HUES6 (cell line): ENCODE measurements around the gene ASPN.
"Not testable (repeated sequence)": the region's sequence is repeated elsewhere in the genome, so short reads cannot be mapped to it uniquely, and the experiment has no call there.

Experiments used
- H3K27ac ChIP-seq: 2 replicates; pipeline ENCODE4 v1.7.0; 2013; ENCODE audit warnings: low read depth, mild to moderate bottlenecking, low read length, inconsistent platforms
- H3K27me3 ChIP-seq: 2 replicates; pipeline ENCODE4 v1.6.1; 2013; ENCODE audit warnings: low read length; ENCODE audit not compliant: control insufficient read depth, insufficient read depth
- H3K36me3 ChIP-seq: 2 replicates; pipeline ENCODE4 v1.6.1; 2013; ENCODE audit warnings: low read length; ENCODE audit not compliant: control insufficient read depth, insufficient read depth
- H3K4me1 ChIP-seq: 2 replicates; pipeline ENCODE4 v1.6.1; 2013; ENCODE audit warnings: low read length; ENCODE audit not compliant: control insufficient read depth, insufficient read depth
- H3K4me3 ChIP-seq: 2 replicates; pipeline ENCODE4 v1.5.1; 2013; ENCODE audit warnings: low read depth, low read length
- H3K9ac ChIP-seq: one replicate; pipeline ENCODE4 v1.6.1; 2013; ENCODE audit warnings: mild to moderate bottlenecking, low read length
- H3K9me3 ChIP-seq: 2 replicates; pipeline ENCODE4 v1.6.1; 2013; ENCODE audit warnings: low read depth, low read length; ENCODE audit not compliant: control insufficient read depth, insufficient read depth

The ASPN gene

DNA sequence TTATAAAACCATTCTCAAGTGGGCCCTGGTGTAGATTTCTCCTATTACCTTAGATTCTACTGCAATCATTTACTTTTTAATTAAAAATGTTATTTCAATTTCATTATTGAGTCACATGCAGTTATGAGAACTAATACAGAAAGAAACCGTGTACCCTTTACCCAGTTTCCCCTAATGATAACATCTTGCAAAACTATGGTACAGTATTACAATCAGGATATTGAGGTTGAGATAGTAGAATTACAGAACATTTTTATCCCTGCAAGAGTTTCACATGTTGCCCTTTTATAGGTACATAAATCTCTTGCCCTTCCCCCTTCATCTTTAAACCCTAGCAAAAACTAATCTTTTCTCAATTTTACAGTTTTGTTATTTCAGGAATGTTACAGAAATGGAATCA lies 47.0 kb downstream of the ASPN start:
- no peak overlapping the region for H3K9ac ChIP-seq
- H3K27me3 ChIP-seq: no peaks in the 10 kb centered on the region
- H3K36me3 ChIP-seq: no peaks in the 10 kb centered on the region
- H3K4me3 ChIP-seq: no peak overlapping the region
- no peak overlapping the region for H3K27ac ChIP-seq
- H3K9me3 ChIP-seq: no peaks in the 10 kb centered on the region
- H3K4me1 ChIP-seq: no peaks in the 10 kb centered on the region

DNA sequence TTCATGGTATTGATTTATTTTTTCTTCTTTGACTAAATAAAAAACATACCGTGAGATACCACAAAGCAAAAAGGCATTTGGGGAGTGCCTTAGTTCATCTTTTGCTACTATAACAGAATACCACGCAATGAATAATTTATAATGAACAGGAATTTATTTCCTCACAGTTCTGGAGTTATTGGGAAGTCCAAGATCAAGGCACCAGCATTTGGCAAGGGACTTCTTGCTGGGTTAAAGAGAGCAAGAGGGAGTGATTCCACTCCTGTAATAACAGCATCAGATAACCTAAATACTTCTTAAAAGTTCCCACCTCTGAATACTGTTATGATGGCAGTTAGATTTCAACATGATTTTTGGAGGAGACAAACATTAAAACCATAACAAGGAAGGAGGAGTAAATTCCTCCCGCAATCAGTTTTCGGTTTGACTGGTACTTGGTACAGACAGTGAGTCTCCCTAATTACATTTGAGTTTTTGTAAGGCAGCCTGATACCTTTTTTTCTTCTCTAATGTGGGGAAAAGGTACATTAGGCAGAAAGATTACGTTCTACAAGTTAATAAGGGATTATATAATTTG lies 49.2 kb downstream of the ASPN start:
- no peak overlapping the region for H3K4me3 ChIP-seq
- no peak overlapping the region for H3K9ac ChIP-seq
- no peak overlapping the region for H3K27ac ChIP-seq
- H3K36me3 ChIP-seq: no peaks in the 10 kb centered on the region
- H3K9me3 ChIP-seq: no peaks in the 10 kb centered on the region
- no peaks in the 10 kb centered on the region for H3K4me1 ChIP-seq
- H3K27me3 ChIP-seq: no peaks in the 10 kb centered on the region

DNA sequence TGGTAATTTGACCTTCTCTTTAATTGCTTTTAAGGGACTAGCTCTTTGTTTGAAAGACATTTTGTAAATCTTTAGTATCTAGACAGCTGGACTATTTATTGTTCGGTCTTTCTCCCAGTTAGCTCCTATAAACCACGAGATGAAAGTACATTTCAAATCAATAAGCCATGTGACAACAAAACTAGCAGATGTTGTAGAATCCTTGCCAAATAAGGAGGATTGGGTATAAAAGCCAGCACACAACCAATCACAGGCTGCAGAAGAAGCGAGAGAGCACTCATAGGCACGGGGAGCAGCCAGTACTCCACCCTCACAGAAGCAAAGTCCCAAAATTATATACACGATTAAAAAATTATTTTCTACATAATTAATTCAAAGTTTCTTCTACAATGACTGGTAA lies 50.0 kb downstream of the ASPN start:
- no peak overlapping the region for H3K4me3 ChIP-seq
- H3K27ac ChIP-seq: no peak overlapping the region
- H3K9me3 ChIP-seq: no peaks in the 10 kb centered on the region
- no peaks in the 10 kb centered on the region for H3K4me1 ChIP-seq
- no peaks in the 10 kb centered on the region for H3K27me3 ChIP-seq
- H3K9ac ChIP-seq: no peak overlapping the region
- no peaks in the 10 kb centered on the region for H3K36me3 ChIP-seq

DNA sequence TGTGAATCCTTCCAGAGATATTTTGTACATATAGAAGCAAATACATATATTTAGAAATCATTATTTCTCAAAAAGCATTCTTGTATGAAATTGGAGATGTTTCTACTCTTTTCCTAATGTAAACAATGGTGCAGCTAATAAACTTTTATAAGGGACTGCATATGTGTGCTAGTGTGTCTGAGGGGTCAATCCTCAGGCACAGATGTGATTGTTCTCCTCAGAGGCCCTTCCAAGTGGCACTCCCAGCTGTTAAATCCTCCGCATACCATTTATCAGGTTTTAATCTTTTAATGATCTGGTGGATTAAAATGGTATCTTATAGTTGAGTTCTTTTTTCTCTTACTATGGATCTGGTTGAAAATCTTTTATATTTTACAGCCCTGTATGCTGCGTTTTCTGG lies 52.5 kb downstream of the ASPN start:
- H3K36me3 ChIP-seq: no peaks in the 10 kb centered on the region
- no peaks in the 10 kb centered on the region for H3K4me1 ChIP-seq
- H3K9me3 ChIP-seq: no peaks in the 10 kb centered on the region
- H3K27ac ChIP-seq: no peak overlapping the region
- H3K9ac ChIP-seq: no peak overlapping the region
- H3K27me3 ChIP-seq: no peaks in the 10 kb centered on the region
- H3K4me3 ChIP-seq: no peak overlapping the region

DNA sequence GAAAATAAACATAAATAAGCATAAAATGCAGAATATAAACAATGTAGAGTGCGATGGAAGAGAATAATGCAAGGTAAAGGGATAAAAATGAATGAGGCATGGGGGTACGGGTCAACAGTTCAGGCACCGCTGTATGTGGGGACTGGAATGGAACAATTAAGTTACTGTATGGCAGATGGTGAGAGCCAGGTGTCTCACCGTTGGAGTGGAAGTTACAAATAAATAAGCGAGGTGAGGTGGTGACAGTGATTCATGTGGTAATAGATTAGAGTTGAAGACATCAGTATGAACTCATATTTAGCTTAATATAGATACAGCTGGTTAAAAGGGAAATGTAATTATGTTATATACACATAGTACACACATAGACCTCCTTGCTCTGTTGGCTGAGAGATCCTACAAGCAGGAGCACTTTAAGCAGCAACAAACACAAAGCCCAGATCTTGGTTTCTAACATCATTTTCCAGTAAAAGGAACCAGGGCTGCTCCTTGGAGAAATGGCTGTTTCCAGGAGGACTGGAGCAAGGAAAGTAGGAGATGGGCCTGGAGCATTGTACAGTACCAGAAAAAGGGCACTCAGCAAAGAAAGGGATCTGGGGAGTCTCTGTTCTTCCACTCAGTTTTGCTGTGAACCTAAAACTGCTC lies 55.7 kb downstream of the ASPN start:
- Histone ChIP-seq H3K27me3 (no peaks in the 10 kb centered on the region), H3K4me1 (no peaks in the 10 kb centered on the region), H3K4me3 (no peak overlapping the region), H3K36me3 (no peaks in the 10 kb centered on the region), H3K9me3 (no peaks in the 10 kb centered on the region), H3K27ac (no peak overlapping the region), H3K9ac (no peak overlapping the region)

DNA sequence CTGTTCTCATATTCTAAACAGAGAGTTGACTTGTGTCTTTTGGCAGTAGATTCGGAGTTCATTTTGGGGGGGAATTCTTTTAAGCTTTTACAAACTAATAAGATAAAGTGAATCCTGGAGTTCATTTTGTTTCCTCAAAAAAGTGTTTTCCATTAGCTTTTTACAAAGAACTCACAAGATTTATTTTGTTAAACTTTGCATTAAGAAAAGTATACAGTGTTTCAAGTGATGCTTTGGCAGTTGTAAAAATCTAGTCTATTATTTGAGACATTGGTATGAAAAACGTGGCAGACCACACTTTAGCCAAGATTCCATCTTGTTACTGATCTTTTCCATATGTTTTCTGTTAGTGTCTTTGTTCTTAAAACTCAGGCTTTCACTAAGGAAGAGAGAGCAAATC lies 56.8 kb downstream of the ASPN start:
- no peaks in the 10 kb centered on the region for H3K4me1 ChIP-seq
- no peak overlapping the region for H3K9ac ChIP-seq
- H3K4me3 ChIP-seq: no peak overlapping the region
- no peaks in the 10 kb centered on the region for H3K27me3 ChIP-seq
- no peaks in the 10 kb centered on the region for H3K36me3 ChIP-seq
- no peaks in the 10 kb centered on the region for H3K9me3 ChIP-seq
- no peak overlapping the region for H3K27ac ChIP-seq

DNA sequence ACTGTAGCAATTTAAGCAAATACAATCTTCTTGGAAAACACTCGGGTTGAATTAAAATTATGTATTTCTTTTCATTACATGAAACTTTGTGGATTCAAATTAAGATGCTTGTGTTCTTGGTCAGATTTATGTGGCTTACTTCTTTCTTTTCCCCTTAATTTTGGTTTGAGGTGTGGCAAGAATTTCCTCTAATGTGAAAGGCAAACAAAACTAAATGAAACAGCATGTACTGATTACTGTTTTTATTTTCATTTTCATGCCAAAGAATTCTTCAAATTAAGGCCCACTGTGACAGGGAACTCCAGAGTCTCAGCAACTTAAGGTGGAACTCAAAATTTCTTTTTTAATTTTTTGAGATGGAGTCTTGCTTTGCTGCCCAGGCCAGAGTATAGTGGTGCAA lies 58.0 kb downstream of the ASPN start, which contains the start of gene OMD:
Gene OMD (minus strand): TSS at position 132 of the 400 bp plus-strand sequence. CDS start 6,913 bp downstream, outside the sequence.
- Histone ChIP-seq H3K4me3 (no peak within 1 kb of the TSS), H3K9me3 (no peaks in the 10 kb centered on the region), H3K27me3 (no peaks in the 10 kb centered on the region), H3K36me3 (no peaks in the 10 kb centered on the region), H3K27ac (no peak within 1 kb of the TSS), H3K9ac (no peak within 1 kb of the TSS), H3K4me1 (no peaks in the 10 kb centered on the region)

DNA sequence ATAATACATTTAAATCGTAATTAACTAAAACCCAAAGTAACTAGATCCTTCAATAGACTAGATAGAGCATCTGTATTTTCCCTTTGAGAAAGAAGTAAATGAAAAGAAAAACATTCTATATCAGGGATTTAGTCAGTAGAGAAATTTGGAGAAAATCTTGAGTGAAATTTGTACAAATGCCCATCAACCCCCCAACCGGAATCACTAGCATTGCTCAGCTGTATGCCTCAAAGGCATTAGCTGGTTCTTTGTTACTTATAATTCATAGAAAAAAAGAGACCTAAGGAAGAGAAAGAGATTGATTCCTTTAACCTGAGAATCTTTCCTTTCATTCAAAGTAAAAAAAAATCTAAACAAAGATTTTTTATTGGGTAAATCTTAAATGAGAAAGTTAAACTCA lies 58.7 kb downstream of the ASPN start:
- Histone ChIP-seq H3K27me3 (no peaks in the 10 kb centered on the region), H3K36me3 (no peaks in the 10 kb centered on the region), H3K4me1 (no peaks in the 10 kb centered on the region), H3K9ac (no peak overlapping the region), H3K27ac (no peak overlapping the region), H3K9me3 (no peaks in the 10 kb centered on the region), H3K4me3 (no peak overlapping the region)

DNA sequence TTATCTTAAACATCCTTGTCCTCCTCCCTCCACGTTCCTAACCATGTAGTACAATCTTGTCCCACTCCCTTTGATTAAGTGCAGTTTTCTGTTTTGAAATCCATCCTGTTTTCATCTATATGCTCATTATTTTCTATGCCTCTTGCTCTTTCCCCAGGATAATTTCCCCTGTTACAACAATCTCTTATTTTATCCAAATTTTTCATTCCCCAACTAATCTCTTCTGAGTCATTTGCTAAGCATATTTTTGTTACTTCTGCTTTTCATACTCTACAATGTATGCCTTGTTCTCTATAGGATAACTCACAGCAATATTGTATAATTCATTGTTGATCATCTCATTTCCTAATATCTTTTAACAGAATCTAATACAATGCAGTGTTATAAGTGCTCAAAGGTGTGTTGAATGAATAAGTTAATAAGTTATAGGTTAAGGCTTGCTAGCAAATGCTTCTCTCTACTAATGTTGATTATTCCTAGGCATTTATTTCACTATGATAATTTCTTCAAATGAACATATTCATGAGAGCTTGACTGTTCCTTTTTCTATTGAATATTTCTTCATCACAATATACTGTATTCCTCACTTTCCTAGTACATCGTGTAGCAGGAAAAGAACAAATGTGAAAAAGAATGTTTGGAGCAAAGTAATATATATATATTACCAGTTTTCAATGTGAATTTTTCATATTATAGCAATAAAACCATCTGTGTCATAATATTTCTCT lies 59.5 kb downstream of the ASPN start:
- Histone ChIP-seq H3K27me3 (no peaks in the 10 kb centered on the region), H3K27ac (no peak overlapping the region), H3K4me3 (no peak overlapping the region), H3K36me3 (no peaks in the 10 kb centered on the region), H3K9ac (no peak overlapping the region), H3K9me3 (no peaks in the 10 kb centered on the region), H3K4me1 (no peaks in the 10 kb centered on the region)

DNA sequence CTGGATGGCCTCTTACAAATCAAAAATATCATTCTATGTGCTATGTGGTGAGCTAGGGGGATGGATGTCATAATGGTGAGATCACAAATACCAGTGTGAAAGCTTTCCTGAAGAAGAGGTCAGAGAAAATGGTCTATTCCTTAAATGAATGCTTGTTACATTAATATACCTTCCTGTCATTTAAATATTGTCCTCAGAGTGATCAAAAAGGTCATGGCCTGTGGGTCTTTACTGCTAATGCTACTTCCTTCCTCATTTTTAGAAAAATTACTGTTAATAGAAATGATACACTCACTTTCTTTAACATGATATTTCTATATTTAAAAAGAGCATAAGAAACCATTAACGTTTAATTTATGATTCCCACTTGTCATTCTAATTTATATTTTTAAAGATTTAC lies 67.7 kb downstream of the ASPN start:
- H3K36me3 ChIP-seq: no peaks in the 10 kb centered on the region
- no peak overlapping the region for H3K4me3 ChIP-seq
- H3K4me1 ChIP-seq: peaks cover 3% of the 10 kb centered on the region; the same call in 1 of the 2 replicates
- no peaks in the 10 kb centered on the region for H3K27me3 ChIP-seq
- H3K9me3 ChIP-seq: no peaks in the 10 kb centered on the region
- H3K27ac ChIP-seq: no peak overlapping the region
- no peak overlapping the region for H3K9ac ChIP-seq

DNA sequence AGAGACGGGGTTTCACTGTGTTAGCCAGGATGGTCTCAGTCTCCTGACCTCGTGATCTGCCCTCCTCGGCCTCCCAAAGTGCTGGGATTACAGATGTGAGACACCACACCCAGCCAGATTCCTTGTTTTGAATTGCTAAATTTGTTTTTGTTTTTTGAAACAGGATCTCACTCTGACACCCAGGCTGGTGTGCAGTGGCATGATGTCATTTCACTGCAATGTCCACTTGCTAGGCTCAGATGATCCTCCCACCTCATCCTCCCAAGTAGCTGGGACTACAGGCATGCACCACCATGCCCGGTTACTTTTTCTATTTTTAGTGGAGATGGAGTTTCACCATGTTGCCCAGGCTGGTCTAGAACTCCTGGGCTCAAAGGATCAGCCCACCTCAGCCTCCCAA lies 71.1 kb downstream of the ASPN start:
- not testable (repeated sequence) for H3K4me1 ChIP-seq, H3K9me3 ChIP-seq, H3K4me3 ChIP-seq, H3K27ac ChIP-seq, H3K27me3 ChIP-seq, H3K36me3 ChIP-seq, H3K9ac ChIP-seq
